Measurements from ENCODE around the gene PLA2G4D.

Gene PLA2G4D

GRCh38 chr15:42068601-42069000 lies 25.8 kb downstream of the PLA2G4D start:
- no peaks in the 10 kb centered on the region for H3K4me1 ChIP-seq (ENCODE audit: insufficient read depth, low read length)
- H3K4me3 ChIP-seq (ENCODE audit: low read depth in 1 of 2, low read length in 2 of 2) = no peak overlapping the region
- H3K9ac ChIP-seq (ENCODE audit: low read length) = no peak overlapping the region
- peaks cover 0 to 5% of the 10 kb centered on the region in 2 donors for H3K27me3 ChIP-seq (ENCODE audit: control insufficient read depth in 1 of 2, insufficient read depth in 2 of 2, low read length in 2 of 2)
- no peaks in the 10 kb centered on the region for H3K9me3 ChIP-seq (ENCODE audit: low read length)
- H3K27ac ChIP-seq (ENCODE audit: low read depth, low read length) = no peak overlapping the region
- no peaks in the 10 kb centered on the region for H3K36me3 ChIP-seq (ENCODE audit: insufficient read depth, low read length)

DNA sequence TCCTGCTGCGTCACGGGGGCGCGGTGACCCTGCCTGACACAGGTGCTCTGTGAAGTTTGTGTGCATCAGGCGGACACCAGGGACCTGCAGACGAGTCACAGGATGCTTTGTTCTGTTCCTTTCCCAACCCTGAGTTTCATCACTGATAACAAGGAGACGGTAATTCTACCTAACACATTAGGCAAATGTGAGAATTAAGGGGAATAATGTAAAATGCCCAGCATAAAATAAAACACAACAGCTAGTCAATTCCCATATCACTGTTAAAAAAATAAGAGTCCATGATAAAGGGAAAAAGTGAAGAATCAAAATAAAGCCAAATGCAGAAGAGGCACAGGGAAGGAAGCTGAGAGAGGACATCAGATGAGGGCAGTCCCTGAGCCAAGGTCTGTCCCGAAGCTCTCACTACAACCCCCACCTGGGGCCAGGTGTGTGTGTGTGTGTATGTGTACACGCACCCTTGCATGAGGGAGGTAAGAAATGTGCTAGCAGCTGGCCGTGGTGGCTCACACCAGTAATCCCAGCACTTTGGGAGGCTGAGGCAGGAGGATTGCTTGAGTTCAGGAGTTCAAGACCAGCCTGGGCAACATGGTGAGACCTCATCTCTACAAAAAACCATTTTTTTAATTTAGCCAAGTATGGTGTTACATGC lies 27.5 kb downstream of the PLA2G4D start:
- H3K9ac ChIP-seq (ENCODE audit: low read length) = no peak overlapping the region
- peaks cover 0 to 5% of the 10 kb centered on the region in 2 donors for H3K27me3 ChIP-seq (ENCODE audit: control insufficient read depth in 1 of 2, insufficient read depth in 2 of 2, low read length in 2 of 2)
- no peak overlapping the region for H3K27ac ChIP-seq (ENCODE audit: low read depth, low read length)
- no peaks in the 10 kb centered on the region for H3K4me1 ChIP-seq (ENCODE audit: insufficient read depth, low read length)
- H3K4me3 ChIP-seq (ENCODE audit: low read depth in 1 of 2, low read length in 2 of 2) = no peak overlapping the region
- no peaks in the 10 kb centered on the region for H3K36me3 ChIP-seq (ENCODE audit: insufficient read depth, low read length)
- no peaks in the 10 kb centered on the region for H3K9me3 ChIP-seq (ENCODE audit: low read length)

DNA sequence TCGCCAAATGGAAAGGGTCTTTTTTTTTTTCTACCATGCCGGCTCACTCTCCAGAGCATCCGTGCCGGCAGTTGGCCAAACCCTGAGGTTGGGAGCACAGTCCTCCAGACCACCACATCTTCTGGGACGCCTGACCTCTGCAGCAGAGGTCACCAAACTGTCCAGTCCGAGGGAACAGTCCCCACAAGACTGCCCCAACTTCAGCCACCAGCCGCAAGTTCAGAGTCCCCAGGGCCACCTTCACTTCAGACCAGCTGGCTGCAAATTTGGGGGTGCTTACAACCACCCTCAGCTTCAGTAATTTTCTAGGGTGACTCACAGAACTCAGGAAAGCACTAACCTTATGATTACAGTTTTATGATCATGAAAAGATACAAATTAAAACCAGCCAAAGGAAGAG lies 28.9 kb downstream of the PLA2G4D start:
- H3K27ac ChIP-seq (ENCODE audit: low read depth, low read length) = no peak overlapping the region
- H3K4me3 ChIP-seq (ENCODE audit: low read depth in 1 of 2, low read length in 2 of 2) = no peak overlapping the region
- no peaks in the 10 kb centered on the region for H3K36me3 ChIP-seq (ENCODE audit: insufficient read depth, low read length)

GRCh38 chr15:42065033-42065432 lies 29.3 kb downstream of the PLA2G4D start:
- Histone ChIP-seq H3K4me3 (ENCODE audit: low read depth in 1 of 2, low read length in 2 of 2) (no peak overlapping the region), H3K27me3 (ENCODE audit: control insufficient read depth in 1 of 2, insufficient read depth in 2 of 2, low read length in 2 of 2) (no peaks in the 10 kb centered on the region), H3K27ac (ENCODE audit: low read depth, low read length) (no peak overlapping the region), H3K9ac (ENCODE audit: low read length) (no peak overlapping the region), H3K4me1 (ENCODE audit: insufficient read depth, low read length) (no peaks in the 10 kb centered on the region), H3K9me3 (ENCODE audit: low read length) (no peaks in the 10 kb centered on the region), H3K36me3 (ENCODE audit: insufficient read depth, low read length) (no peaks in the 10 kb centered on the region)

More for the DNA sequence above, 28.9 kb downstream of the PLA2G4D start:
- Histone ChIP-seq H3K4me1 (ENCODE audit: insufficient read depth, low read length) (no peaks in the 10 kb centered on the region), H3K9ac (ENCODE audit: low read length) (no peak overlapping the region), H3K9me3 (ENCODE audit: low read length) (no peaks in the 10 kb centered on the region), H3K27me3 (ENCODE audit: control insufficient read depth in 1 of 2, insufficient read depth in 2 of 2, low read length in 2 of 2) (peaks cover 0 to 4% of the 10 kb centered on the region in 2 donors)

DNA sequence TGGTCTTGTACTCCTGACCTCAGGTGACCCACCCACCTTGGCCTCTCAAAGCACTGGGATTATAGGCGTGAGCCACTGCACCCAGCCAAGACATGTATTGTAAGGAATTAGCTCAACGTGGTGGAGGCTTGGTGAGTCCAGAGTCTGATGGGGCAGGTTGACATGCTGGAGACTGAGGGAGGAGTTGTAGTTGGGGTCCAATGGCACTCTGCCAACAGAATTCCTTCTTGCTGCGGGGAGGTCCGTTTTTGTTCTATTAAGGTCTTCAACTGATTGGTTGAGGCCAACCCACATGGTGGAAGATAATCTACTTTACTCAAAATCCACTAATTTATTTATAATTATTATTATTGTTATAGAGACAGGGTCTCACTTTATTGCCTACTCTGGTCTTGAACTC lies 30.1 kb downstream of the PLA2G4D start:
- H3K9ac ChIP-seq (ENCODE audit: low read length) = no peak overlapping the region
- H3K4me1 ChIP-seq (ENCODE audit: insufficient read depth, low read length) = no peaks in the 10 kb centered on the region
- no peak overlapping the region for H3K4me3 ChIP-seq (ENCODE audit: low read depth in 1 of 2, low read length in 2 of 2)
- no peak overlapping the region for H3K27ac ChIP-seq (ENCODE audit: low read depth, low read length)
- H3K36me3 ChIP-seq (ENCODE audit: insufficient read depth, low read length) = no peaks in the 10 kb centered on the region
- no peaks in the 10 kb centered on the region for H3K27me3 ChIP-seq (ENCODE audit: control insufficient read depth in 1 of 2, insufficient read depth in 2 of 2, low read length in 2 of 2)
- H3K9me3 ChIP-seq (ENCODE audit: low read length) = no peaks in the 10 kb centered on the region

- Histone ChIP-seq H3K27ac (ENCODE audit: low read depth, low read length) (no peak overlapping the region), H3K4me3 (ENCODE audit: low read depth in 1 of 2, low read length in 2 of 2) (no peak overlapping the region), H3K9me3 (ENCODE audit: low read length) (no peaks in the 10 kb centered on the region), H3K4me1 (ENCODE audit: insufficient read depth, low read length) (no peaks in the 10 kb centered on the region), H3K27me3 (ENCODE audit: control insufficient read depth in 1 of 2, insufficient read depth in 2 of 2, low read length in 2 of 2) (no peaks in the 10 kb centered on the region), H3K9ac (ENCODE audit: low read length) (no peak overlapping the region), H3K36me3 (ENCODE audit: insufficient read depth, low read length) (no peaks in the 10 kb centered on the region)
These were observed 31.1 kb downstream of the PLA2G4D start for GRCh38 chr15:42063122-42063848.

DNA sequence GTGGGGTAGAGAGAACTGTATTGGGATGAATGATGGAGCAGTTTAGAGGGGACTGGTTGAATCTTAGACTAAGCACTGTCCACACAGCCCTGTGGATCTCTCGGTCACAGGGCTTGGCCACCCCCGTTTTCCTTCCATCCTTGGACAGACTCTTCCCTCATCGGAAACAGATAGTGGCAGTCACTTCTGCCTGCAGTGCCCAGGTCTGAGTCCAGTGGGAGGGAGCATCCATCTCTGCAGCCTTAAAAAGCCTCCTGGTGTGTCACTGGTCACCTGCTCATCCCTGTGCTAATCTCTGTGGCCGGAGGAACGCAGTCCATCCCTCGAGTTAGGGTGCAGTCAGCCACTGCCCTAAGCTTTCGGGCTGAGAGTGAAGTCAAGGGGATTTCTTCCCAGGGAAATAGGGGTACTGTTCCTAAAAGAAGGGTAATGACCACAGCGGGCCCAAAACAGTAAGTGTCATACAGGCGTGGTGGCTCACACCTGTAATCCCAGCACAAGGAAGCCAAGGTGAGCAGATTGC lies 32.0 kb downstream of the PLA2G4D start:
- Histone ChIP-seq H3K27ac (ENCODE audit: low read depth, low read length) (no peak overlapping the region), H3K36me3 (ENCODE audit: insufficient read depth, low read length) (no peaks in the 10 kb centered on the region), H3K4me3 (ENCODE audit: low read depth in 1 of 2, low read length in 2 of 2) (no peak overlapping the region), H3K4me1 (ENCODE audit: insufficient read depth, low read length) (no peaks in the 10 kb centered on the region), H3K9me3 (ENCODE audit: low read length) (no peaks in the 10 kb centered on the region), H3K27me3 (ENCODE audit: control insufficient read depth in 1 of 2, insufficient read depth in 2 of 2, low read length in 2 of 2) (no peaks in the 10 kb centered on the region), H3K9ac (ENCODE audit: low read length) (no peak overlapping the region)

DNA sequence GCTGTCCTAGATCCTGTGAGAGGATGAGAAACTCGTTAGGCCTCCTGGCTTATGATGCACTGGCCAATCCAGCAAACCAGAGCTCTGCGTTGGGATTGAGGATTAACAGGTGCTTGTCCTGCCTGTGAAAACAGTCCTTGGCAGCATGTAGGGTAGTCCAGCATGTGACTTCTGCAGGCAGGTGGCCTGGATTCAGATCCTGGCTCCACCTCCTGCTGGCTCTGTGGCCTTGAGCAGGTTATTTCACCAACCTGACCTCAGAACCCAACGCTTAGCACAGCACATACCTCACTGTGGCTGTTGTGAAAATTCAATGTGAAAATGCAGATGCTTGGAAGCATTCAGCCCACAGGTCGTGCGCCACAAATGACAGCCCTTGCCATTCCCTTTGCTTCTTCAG lies 33.6 kb downstream of the PLA2G4D start:
- Histone ChIP-seq H3K4me1 (ENCODE audit: insufficient read depth, low read length) (no peaks in the 10 kb centered on the region), H3K27ac (ENCODE audit: low read depth, low read length) (no peak overlapping the region), H3K4me3 (ENCODE audit: low read depth in 1 of 2, low read length in 2 of 2) (no peak overlapping the region), H3K9ac (ENCODE audit: low read length) (no peak overlapping the region), H3K27me3 (ENCODE audit: control insufficient read depth in 1 of 2, insufficient read depth in 2 of 2, low read length in 2 of 2) (peaks cover 8 to 13% of the 10 kb centered on the region in 2 donors), H3K9me3 (ENCODE audit: low read length) (no peaks in the 10 kb centered on the region), H3K36me3 (ENCODE audit: insufficient read depth, low read length) (no peaks in the 10 kb centered on the region)

GRCh38 chr15:42060477-42060763 lies 33.9 kb downstream of the PLA2G4D start:
- Histone ChIP-seq H3K4me3 (ENCODE audit: low read depth in 1 of 2, low read length in 2 of 2) (no peak overlapping the region), H3K9ac (ENCODE audit: low read length) (no peak overlapping the region), H3K36me3 (ENCODE audit: insufficient read depth, low read length) (no peaks in the 10 kb centered on the region), H3K4me1 (ENCODE audit: insufficient read depth, low read length) (no peaks in the 10 kb centered on the region), H3K27ac (ENCODE audit: low read depth, low read length) (no peak overlapping the region), H3K27me3 (ENCODE audit: control insufficient read depth in 1 of 2, insufficient read depth in 2 of 2, low read length in 2 of 2) (peaks cover 8 to 13% of the 10 kb centered on the region in 2 donors), H3K9me3 (ENCODE audit: low read length) (no peaks in the 10 kb centered on the region)

- no peaks in the 10 kb centered on the region for H3K9me3 ChIP-seq (ENCODE audit: low read length)
- H3K4me3 ChIP-seq (ENCODE audit: low read depth in 1 of 2, low read length in 2 of 2) = no peak overlapping the region
- H3K36me3 ChIP-seq (ENCODE audit: insufficient read depth, low read length) = no peaks in the 10 kb centered on the region
- no peaks in the 10 kb centered on the region for H3K4me1 ChIP-seq (ENCODE audit: insufficient read depth, low read length)
- no peak overlapping the region for H3K27ac ChIP-seq (ENCODE audit: low read depth, low read length)
- no peak overlapping the region for H3K9ac ChIP-seq (ENCODE audit: low read length)
- H3K27me3 ChIP-seq (ENCODE audit: control insufficient read depth in 1 of 2, insufficient read depth in 2 of 2, low read length in 2 of 2) = peaks cover 8 to 13% of the 10 kb centered on the region in 2 donors
These were observed 34.5 kb downstream of the PLA2G4D start for GRCh38 chr15:42059661-42060476.

GRCh38 chr15:42058791-42059190 lies 35.6 kb downstream of the PLA2G4D start:
- Histone ChIP-seq H3K9me3 (ENCODE audit: low read length) (no peaks in the 10 kb centered on the region), H3K36me3 (ENCODE audit: insufficient read depth, low read length) (no peaks in the 10 kb centered on the region), H3K9ac (ENCODE audit: low read length) (no peak overlapping the region), H3K4me3 (ENCODE audit: low read depth in 1 of 2, low read length in 2 of 2) (no peak overlapping the region), H3K4me1 (ENCODE audit: insufficient read depth, low read length) (no peaks in the 10 kb centered on the region), H3K27ac (ENCODE audit: low read depth, low read length) (no peak overlapping the region), H3K27me3 (ENCODE audit: control insufficient read depth in 1 of 2, insufficient read depth in 2 of 2, low read length in 2 of 2) (peaks cover 8 to 13% of the 10 kb centered on the region in 2 donors)

Data from muscle layer of colon (tissue), 2 donors.